ENCODE measurements around the gene FBLN5. TPM values are rescaled to one million over a fixed set of nuclear protein-coding genes. Genes with fewer than 3 reads are reported as not detected.
A peak's percentile ranks its signal among the peaks of the same experiment; 100 is the strongest.

The FBLN5 gene
- total RNA-seq, 1 experiment from 2014 or later: 1.0 TPM

- TF ChIP-seq, protein P1, sequence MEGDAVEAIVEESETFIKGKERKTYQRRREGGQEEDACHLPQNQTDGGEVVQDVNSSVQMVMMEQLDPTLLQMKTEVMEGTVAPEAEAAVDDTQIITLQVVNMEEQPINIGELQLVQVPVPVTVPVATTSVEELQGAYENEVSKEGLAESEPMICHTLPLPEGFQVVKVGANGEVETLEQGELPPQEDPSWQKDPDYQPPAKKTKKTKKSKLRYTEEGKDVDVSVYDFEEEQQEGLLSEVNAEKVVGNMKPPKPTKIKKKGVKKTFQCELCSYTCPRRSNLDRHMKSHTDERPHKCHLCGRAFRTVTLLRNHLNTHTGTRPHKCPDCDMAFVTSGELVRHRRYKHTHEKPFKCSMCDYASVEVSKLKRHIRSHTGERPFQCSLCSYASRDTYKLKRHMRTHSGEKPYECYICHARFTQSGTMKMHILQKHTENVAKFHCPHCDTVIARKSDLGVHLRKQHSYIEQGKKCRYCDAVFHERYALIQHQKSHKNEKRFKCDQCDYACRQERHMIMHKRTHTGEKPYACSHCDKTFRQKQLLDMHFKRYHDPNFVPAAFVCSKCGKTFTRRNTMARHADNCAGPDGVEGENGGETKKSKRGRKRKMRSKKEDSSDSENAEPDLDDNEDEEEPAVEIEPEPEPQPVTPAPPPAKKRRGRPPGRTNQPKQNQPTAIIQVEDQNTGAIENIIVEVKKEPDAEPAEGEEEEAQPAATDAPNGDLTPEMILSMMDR (conservative IDR thresholded peaks at IDR 0.05): no peak
- Histone ChIP-seq H3K27me3 (ENCODE audit: insufficient read depth, low read length) (no peaks in the 10 kb centered on the region), H3K23me2 (ENCODE audit: insufficient read length, low read depth, low read length, poor library complexity, severe bottlenecking) (no peaks in the 10 kb centered on the region), H2BK5ac (ENCODE audit: insufficient read length, low read length) (no peak overlapping the region), H3K14ac (ENCODE audit: insufficient read depth, low read length) (0 out of 2 replicates have a peak overlapping the region, but pooled peaks have one; percentile 18), H3K79me1 (ENCODE audit: insufficient read depth, low read depth, low read length, poor library complexity, severe bottlenecking) (no peaks in the 10 kb centered on the region), H3K56ac (ENCODE audit: insufficient read length, low read depth, low read length) (no peak overlapping the region), H4K91ac (ENCODE audit: insufficient read length, low read depth, low read length) (no peak overlapping the region), H3T11ph (ENCODE audit: low read length) (no peak overlapping the region), H2BK20ac (ENCODE audit: low read depth, low read length, poor library complexity, severe bottlenecking) (no peak overlapping the region), H4K8ac (replicated peaks; ENCODE audit: insufficient read length, low read depth, low read length) (no peak overlapping the region), H2AFZ (ENCODE audit: low read length) (no peak overlapping the region), H4K20me1 (ENCODE audit: control insufficient read depth, insufficient read depth, insufficient read length) (no peaks in the 10 kb centered on the region), H2BK15ac (ENCODE audit: low read depth, low read length) (no peak overlapping the region), H2BK120ac (ENCODE audit: low read depth, low read length, poor library complexity, severe bottlenecking) (no peak overlapping the region), H3K4ac (ENCODE audit: low read depth, low read length) (no peak overlapping the region), H3K9ac (ENCODE audit: extremely low read depth, insufficient read length, low read length) (no peak overlapping the region), H3K79me2 (ENCODE audit: insufficient read depth, low read length) (no peaks in the 10 kb centered on the region), H2AK5ac (ENCODE audit: insufficient read length, low read length) (no peak overlapping the region), H3K4me2 (ENCODE audit: insufficient read depth, insufficient read length, low read length) (no peak overlapping the region), H3K23ac (ENCODE audit: insufficient read length, low read depth, low read length) (no peak overlapping the region), H3K18ac (ENCODE audit: insufficient read length, low read depth, low read length) (no peak overlapping the region), H2BK12ac (ENCODE audit: insufficient read length, low read depth, low read length) (no peak overlapping the region), H3K4me1 (ENCODE audit: insufficient read depth, low read length) (no peaks in the 10 kb centered on the region), H3K9me3 (ENCODE audit: control insufficient read depth, low read depth, low read length) (no peaks in the 10 kb centered on the region), H3K27ac (ENCODE audit: insufficient read length, low read depth, low read length) (no peak overlapping the region), H4K5ac (ENCODE audit: insufficient read length, low read depth, low read length) (no peak overlapping the region)
- Mint-ChIP-seq H3K36me3 (ENCODE audit: insufficient read depth in 1 of 3, low read depth in 3 of 3) (peaks cover 0 to 4% (median 0%) of the 10 kb centered on the region in 3 experiments; a peak in 1 of 7 replicates), H3K4me3 (no peak overlapping the region), H3K27ac (0 out of 7 replicates have a peak overlapping the region, but pooled peaks of 1 of the 3 experiments have one; percentile 23), H3K9me3 (peaks cover 10 to 11% of the 10 kb centered on the region in 2 experiments; a peak in 4 of 5 replicates), H3K4me1 (peaks cover 17 to 26% of the 10 kb centered on the region in 2 experiments), H3K27me3 (ENCODE audit: low read depth) (peaks cover 6% of the 10 kb centered on the region)
- no CpG with 5 or more reads among the region's 16 CpGs for WGBS (ENCODE audit: extremely low coverage, insufficient read length, low lambda C conversion rate)
- no peak for DNase-seq
Observed at GRCh38 chr14:91870001-91870400, 77.5 kb downstream of the FBLN5 start.

Data from H9 (cell line).